Calu3 (cell line): Measurements from ENCODE around the gene CHST7. TPM values are rescaled to one million over a fixed set of nuclear protein-coding genes. Genes with fewer than 3 reads are reported as not detected.

Experiments
- BruUV-seq: library from RNA; stranded (reverse); fragments of 400-500 nt; replicated peaks from 2 replicates; lab custom pipeline; 2021; lab: Mats Ljungman, UMichigan
- CTCF ChIA-PET: fragments of 300-600 bp; sonication (Branson Sonifier 250); formaldehyde crosslinking; loops from one replicate; lab custom pipeline; 2022; ENCODE audit warnings: antibody characterized with exemption; lab: Charles Lee
- DNase-seq: peaks from one replicate; pipeline ENCODE4 v3.0.0; 2022
- H3K27ac Mint-ChIP-seq: one replicate; pipeline ENCODE4 v1.8.0; 2022; ENCODE audit warnings: mixed read lengths; ENCODE audit not compliant: unreplicated experiment
- H3K27me3 Mint-ChIP-seq: one replicate; pipeline ENCODE4 v1.8.0; 2022; ENCODE audit warnings: mixed read lengths; ENCODE audit not compliant: unreplicated experiment
- H3K36me3 Mint-ChIP-seq: one replicate; pipeline ENCODE4 v1.8.0; 2022; ENCODE audit warnings: mild to moderate bottlenecking, moderate library complexity, mixed read lengths; ENCODE audit not compliant: insufficient read depth, unreplicated experiment
- H3K4me1 Mint-ChIP-seq: one replicate; pipeline ENCODE4 v1.8.0; 2022; ENCODE audit warnings: mild to moderate bottlenecking, low read depth, mixed read lengths; ENCODE audit not compliant: unreplicated experiment
- H3K4me3 Mint-ChIP-seq: one replicate; pipeline ENCODE4 v1.8.0; 2022; ENCODE audit warnings: mild to moderate bottlenecking, low read depth, moderate library complexity, mixed read lengths; ENCODE audit not compliant: unreplicated experiment
- H3K9me3 Mint-ChIP-seq: one replicate; pipeline ENCODE4 v1.8.0; 2022; ENCODE audit warnings: low read depth, mixed read lengths; ENCODE audit not compliant: unreplicated experiment
- CTCF ChIP-seq: fragments of 200-600 bp; IDR thresholded peaks from one replicate; pipeline ENCODE4 v1.8.0; 2022; ENCODE audit warnings: antibody characterized with exemption; ENCODE audit not compliant: unreplicated experiment
- intact Hi-C: fragments of 100-400 bp; cut with micrococcal nuclease; formaldehyde crosslinking; loops from one replicate; pipeline ENCODE4 v1.10.0; 2022; ENCODE audit not compliant: unreplicated experiment
- total RNA-seq: library from RNA; stranded (reverse); gene quantifications from 2 replicates; pipeline ENCODE4 v1.2.3, GENCODE V29; 2022

CHST7 gene
- total RNA-seq, 1 experiment from 2014 or later: 8.3 TPM

- CTCF ChIA-PET: interaction anchor here (1.0 kb wide), 1 partner anchor 87 kb away, joined by 3 read pairs; no protein-coding TSS in a partner anchor
- BruUV-seq: no TSS peak
These were observed 68.6 kb downstream of the CHST7 start for GRCh38 chrX:46642145-46642544.

DNA sequence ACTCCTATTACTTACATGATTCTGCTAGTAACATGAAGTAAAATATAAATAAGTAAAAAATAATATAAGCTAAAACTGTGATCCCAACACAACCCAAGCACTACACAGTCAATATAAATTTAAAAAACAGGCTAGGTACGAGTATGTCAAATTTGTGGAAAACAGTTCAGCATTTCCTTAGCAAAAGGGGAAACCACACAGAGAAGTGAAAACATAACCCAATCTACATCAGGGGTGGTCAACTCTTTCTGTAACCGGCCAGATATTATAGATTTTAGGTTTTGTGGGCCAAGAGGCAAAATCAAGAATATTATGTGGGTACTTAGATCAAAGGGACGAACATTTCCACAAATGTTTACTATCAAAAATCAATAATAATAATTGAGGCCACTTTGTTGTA, 70.1 kb downstream of the CHST7 start:
- H3K9me3 Mint-ChIP-seq: no peaks in the 10 kb centered on the region
- no peak overlapping the region for H3K27ac Mint-ChIP-seq
- no peak overlapping the region for H3K4me3 Mint-ChIP-seq
- CTCF ChIA-PET: no interaction called here
- BruUV-seq: no TSS peak
- H3K27me3 Mint-ChIP-seq: no peaks in the 10 kb centered on the region
- TF ChIP-seq CTCF: no peak
- H3K4me1 Mint-ChIP-seq: no peaks in the 10 kb centered on the region
- peaks cover 14% of the 10 kb centered on the region for H3K36me3 Mint-ChIP-seq
- intact Hi-C loops: loop anchor here (5.0 kb wide), 1 partner anchor 86 kb away; no protein-coding TSS in a partner anchor
- no peak for DNase-seq

More at GRCh38 chrX:46642145-46642544, 68.6 kb downstream of the CHST7 start:
- Mint-ChIP-seq H3K36me3 (peaks cover 7% of the 10 kb centered on the region), H3K4me1 (no peaks in the 10 kb centered on the region), H3K4me3 (no peak overlapping the region), H3K27me3 (no peaks in the 10 kb centered on the region), H3K27ac (no peak overlapping the region), H3K9me3 (no peaks in the 10 kb centered on the region)
- intact Hi-C loops: loop anchor here (5.0 kb wide), 1 partner anchor 85 kb away; no protein-coding TSS in a partner anchor
- no peak for DNase-seq
- TF ChIP-seq CTCF: no peak

GRCh38 chrX:46645614-46646013, 72.0 kb downstream of the CHST7 start:
- Mint-ChIP-seq H3K9me3 (no peaks in the 10 kb centered on the region), H3K4me1 (no peaks in the 10 kb centered on the region), H3K4me3 (no peak overlapping the region), H3K27me3 (no peaks in the 10 kb centered on the region), H3K27ac (no peak overlapping the region), H3K36me3 (peaks cover 23% of the 10 kb centered on the region)
- TF ChIP-seq CTCF: no peak
- DNase-seq: no peak
- intact Hi-C loops: no loop called here
- CTCF ChIA-PET: interaction anchor here (0.7 kb wide), 1 partner anchor 239 kb away, joined by 3 read pairs; no protein-coding TSS in a partner anchor
- no TSS peak for BruUV-seq

GRCh38 chrX:46647251-46647650, 73.7 kb downstream of the CHST7 start:
- Mint-ChIP-seq H3K4me3 (no peak overlapping the region), H3K9me3 (no peaks in the 10 kb centered on the region), H3K27ac (no peak overlapping the region), H3K36me3 (peaks cover 23% of the 10 kb centered on the region), H3K27me3 (no peaks in the 10 kb centered on the region), H3K4me1 (no peaks in the 10 kb centered on the region)
- no peak for DNase-seq
- CTCF ChIA-PET: no interaction called here
- intact Hi-C loops: no loop called here
- no TSS peak for BruUV-seq
- no peak for TF ChIP-seq CTCF

Other genes with a start within 250 kb of the CHST7 start
- 7.0 and 7.1 TPM in 2 replicates for gene ZNF674, start 28.3 kb upstream of the CHST7 start, total RNA-seq
- 66.4 and 83.3 TPM in 2 replicates for gene SLC9A7, start 185.4 kb downstream of the CHST7 start, total RNA-seq